Neural progenitor cell (in vitro differentiated cells): ENCODE measurements around the gene ANKK1. TPM values are rescaled to one million over a fixed set of nuclear protein-coding genes. Genes with fewer than 3 reads are reported as not detected.

ENCODE experiments used
- DNase-seq: peaks from one replicate; pipeline ENCODE4 v3.0.0-alpha.2; 2016; ENCODE audit warnings: low spot score
- H2AFZ ChIP-seq: fragments of 200-600 bp; sonication (generic); replicated peaks from 2 replicates; pipeline ENCODE4 v1.6.1; 2016; ENCODE audit warnings: antibody characterized with exemption
- H3F3A ChIP-seq: fragments of 200-600 bp; sonication (generic); 2 replicates; pipeline ENCODE4 v1.6.1; 2016; ENCODE audit warnings: antibody characterized with exemption, low read depth
- H3K27ac ChIP-seq: fragments of 200-600 bp; sonication (generic); 2 replicates; pipeline ENCODE4 v1.5.1; 2016; ENCODE audit warnings: mild to moderate bottlenecking
- H3K27me3 ChIP-seq: fragments of 200-600 bp; sonication (generic); 2 replicates; pipeline ENCODE4 v1.6.1; 2016; ENCODE audit warnings: mild to moderate bottlenecking, moderate library complexity
- H3K36me3 ChIP-seq: fragments of 200-600 bp; sonication (generic); 2 replicates; pipeline ENCODE4 v1.5.1; 2016
- H3K4me1 ChIP-seq: fragments of 200-600 bp; sonication (generic); 2 replicates; pipeline ENCODE4 v1.6.1; 2016; ENCODE audit warnings: mixed run types
- H3K4me2 ChIP-seq: fragments of 200-600 bp; sonication (generic); 2 replicates; pipeline ENCODE4 v1.6.1; 2016
- H3K4me3 ChIP-seq: fragments of 200-600 bp; sonication (generic); 2 replicates; pipeline ENCODE4 v1.5.1; 2016
- H3K79me2 ChIP-seq: fragments of 200-600 bp; sonication (generic); 2 replicates; pipeline ENCODE4 v1.6.1; 2016; ENCODE audit warnings: low read depth
- H3K9ac ChIP-seq: fragments of 200-600 bp; sonication (generic); 2 replicates; pipeline ENCODE4 v1.6.1; 2016
- H3K9me3 ChIP-seq: fragments of 200-600 bp; sonication (generic); 2 replicates; pipeline ENCODE4 v1.5.1; 2016; ENCODE audit warnings: low read depth
- H4K20me1 ChIP-seq: fragments of 200-600 bp; sonication (generic); 2 replicates; pipeline ENCODE4 v1.6.1; 2016; ENCODE audit warnings: low read depth
- H3K27ac Mint-ChIP-seq: 3 replicates; pipeline ENCODE4 v1.8.0; 2021; ENCODE audit warnings: mixed read lengths
- H3K27me3 Mint-ChIP-seq: 2 replicates; pipeline ENCODE4 v1.8.0; 2022; ENCODE audit warnings: low read depth, mild to moderate bottlenecking, inconsistent platforms, moderate library complexity, mixed read lengths; ENCODE audit not compliant: insufficient read depth
- H3K36me3 Mint-ChIP-seq: 3 replicates; pipeline ENCODE4 v1.8.0; 2021; ENCODE audit warnings: mixed read lengths
- H3K4me1 Mint-ChIP-seq: 3 replicates; pipeline ENCODE4 v1.8.0; 2021; ENCODE audit warnings: mixed read lengths
- H3K4me3 Mint-ChIP-seq: 3 replicates; pipeline ENCODE4 v1.8.0; 2021; ENCODE audit warnings: mild to moderate bottlenecking, moderate library complexity, mixed read lengths
- H3K9me3 Mint-ChIP-seq: 3 replicates; pipeline ENCODE4 v1.8.0; 2020; ENCODE audit warnings: mixed read lengths
- EZH2 ChIP-seq: fragments of 200-600 bp; sonication (generic); IDR thresholded peaks from 2 replicates; pipeline ENCODE4 v1.6.1; 2017; ENCODE audit warnings: antibody characterized with exemption, mild to moderate bottlenecking, moderate library complexity
- EZH2phosphoT487 ChIP-seq: fragments of 200-600 bp; sonication (generic); IDR thresholded peaks from 2 replicates; pipeline ENCODE4 v1.6.1; 2017; ENCODE audit warnings: antibody characterized with exemption
- total RNA-seq: library from RNA; depleted of rRNA; stranded (reverse); fragments of >200 nt; gene quantifications from 2 replicates; pipeline ENCODE4 v1.2.3, GENCODE V29; 2015; ENCODE audit warnings: low replicate concordance
- TF ChIP-seq, protein P1 (sequence below): fragments of 200-600 bp; sonication (generic); IDR thresholded peaks from 2 replicates; pipeline ENCODE4 v1.5.1; 2017; ENCODE audit warnings: antibody characterized with exemption, mild to moderate bottlenecking

Gene ANKK1
- total RNA-seq, 1 donor from 2014 or later = not detected

DNA sequence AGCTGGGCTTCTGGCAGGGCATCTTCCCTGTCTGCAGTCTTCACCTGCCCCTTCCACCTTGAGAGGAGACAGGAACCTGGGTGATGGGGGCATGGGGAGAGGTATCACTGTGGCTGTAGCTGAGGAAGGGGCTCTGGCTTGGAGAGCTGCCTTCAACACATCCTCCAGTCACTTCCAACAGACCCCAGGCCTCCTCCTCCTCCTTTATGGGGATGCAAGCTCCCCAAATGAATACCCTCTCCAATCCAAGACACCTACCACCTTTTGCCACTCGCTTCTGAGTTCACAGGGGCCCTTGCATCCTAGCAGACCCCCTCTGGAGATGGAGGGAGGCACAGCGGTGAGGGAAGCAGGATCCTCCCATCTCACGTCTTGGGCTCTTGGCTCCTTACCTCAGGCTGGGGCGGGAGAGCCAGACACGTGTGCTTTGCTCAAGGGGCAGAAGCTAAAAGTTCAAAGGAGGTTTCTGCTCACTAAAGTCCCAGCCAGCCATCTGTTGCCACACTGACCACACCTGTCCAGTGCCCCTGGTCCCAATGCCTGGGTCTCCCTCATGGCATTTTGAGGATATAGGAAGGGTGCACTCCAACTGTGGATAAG lies 13.2 kb downstream of the ANKK1 start:
- H3K27ac ChIP-seq = no peak overlapping the region
- no peak overlapping the region for H3K27ac Mint-ChIP-seq
- H3K4me3 Mint-ChIP-seq = no peak overlapping the region
- H3K36me3 ChIP-seq = no peaks in the 10 kb centered on the region
- TF ChIP-seq EZH2phosphoT487 (no peak), EZH2 (no peak)
- TF ChIP-seq, protein P1, sequence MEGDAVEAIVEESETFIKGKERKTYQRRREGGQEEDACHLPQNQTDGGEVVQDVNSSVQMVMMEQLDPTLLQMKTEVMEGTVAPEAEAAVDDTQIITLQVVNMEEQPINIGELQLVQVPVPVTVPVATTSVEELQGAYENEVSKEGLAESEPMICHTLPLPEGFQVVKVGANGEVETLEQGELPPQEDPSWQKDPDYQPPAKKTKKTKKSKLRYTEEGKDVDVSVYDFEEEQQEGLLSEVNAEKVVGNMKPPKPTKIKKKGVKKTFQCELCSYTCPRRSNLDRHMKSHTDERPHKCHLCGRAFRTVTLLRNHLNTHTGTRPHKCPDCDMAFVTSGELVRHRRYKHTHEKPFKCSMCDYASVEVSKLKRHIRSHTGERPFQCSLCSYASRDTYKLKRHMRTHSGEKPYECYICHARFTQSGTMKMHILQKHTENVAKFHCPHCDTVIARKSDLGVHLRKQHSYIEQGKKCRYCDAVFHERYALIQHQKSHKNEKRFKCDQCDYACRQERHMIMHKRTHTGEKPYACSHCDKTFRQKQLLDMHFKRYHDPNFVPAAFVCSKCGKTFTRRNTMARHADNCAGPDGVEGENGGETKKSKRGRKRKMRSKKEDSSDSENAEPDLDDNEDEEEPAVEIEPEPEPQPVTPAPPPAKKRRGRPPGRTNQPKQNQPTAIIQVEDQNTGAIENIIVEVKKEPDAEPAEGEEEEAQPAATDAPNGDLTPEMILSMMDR = no peak
- no peaks in the 10 kb centered on the region for H4K20me1 ChIP-seq
- no peak overlapping the region for H2AFZ ChIP-seq
- no peaks in the 10 kb centered on the region for H3K79me2 ChIP-seq
- no peaks in the 10 kb centered on the region for H3K36me3 Mint-ChIP-seq
- no peaks in the 10 kb centered on the region for H3K4me1 ChIP-seq
- H3K9me3 Mint-ChIP-seq = no peaks in the 10 kb centered on the region
- H3K9me3 ChIP-seq = no peaks in the 10 kb centered on the region
- DNase-seq = no peak
- H3K4me3 ChIP-seq = no peak overlapping the region
- H3K27me3 Mint-ChIP-seq = peaks cover 14% of the 10 kb centered on the region
- no peaks in the 10 kb centered on the region for H3F3A ChIP-seq
- no peak overlapping the region for H3K4me2 ChIP-seq
- no peaks in the 10 kb centered on the region for H3K27me3 ChIP-seq
- H3K4me1 Mint-ChIP-seq = no peaks in the 10 kb centered on the region
- no peak overlapping the region for H3K9ac ChIP-seq

DNA sequence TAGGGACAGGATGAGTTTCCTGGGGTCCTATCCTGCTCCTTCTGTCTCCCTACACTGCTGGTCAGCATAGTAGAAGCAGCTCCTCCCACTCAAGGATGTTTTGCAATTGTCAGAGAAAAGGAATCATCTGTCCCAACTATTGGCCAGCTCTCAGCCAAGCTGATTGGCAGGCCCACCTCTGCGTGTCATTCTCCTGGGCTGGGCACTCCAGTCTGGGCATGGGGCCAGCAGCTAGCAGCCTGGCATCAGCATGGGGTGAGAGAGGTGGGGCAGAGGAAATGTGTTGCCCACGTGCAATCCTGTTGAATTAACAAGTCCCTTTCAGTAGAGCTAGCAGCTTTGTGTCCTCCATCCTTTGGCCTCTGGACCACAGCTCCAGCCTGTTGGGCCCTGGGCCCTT lies 14.1 kb downstream of the ANKK1 start:
- peaks cover 15% of the 10 kb centered on the region for H3K27me3 Mint-ChIP-seq
- H3K36me3 Mint-ChIP-seq = no peaks in the 10 kb centered on the region

DNA sequence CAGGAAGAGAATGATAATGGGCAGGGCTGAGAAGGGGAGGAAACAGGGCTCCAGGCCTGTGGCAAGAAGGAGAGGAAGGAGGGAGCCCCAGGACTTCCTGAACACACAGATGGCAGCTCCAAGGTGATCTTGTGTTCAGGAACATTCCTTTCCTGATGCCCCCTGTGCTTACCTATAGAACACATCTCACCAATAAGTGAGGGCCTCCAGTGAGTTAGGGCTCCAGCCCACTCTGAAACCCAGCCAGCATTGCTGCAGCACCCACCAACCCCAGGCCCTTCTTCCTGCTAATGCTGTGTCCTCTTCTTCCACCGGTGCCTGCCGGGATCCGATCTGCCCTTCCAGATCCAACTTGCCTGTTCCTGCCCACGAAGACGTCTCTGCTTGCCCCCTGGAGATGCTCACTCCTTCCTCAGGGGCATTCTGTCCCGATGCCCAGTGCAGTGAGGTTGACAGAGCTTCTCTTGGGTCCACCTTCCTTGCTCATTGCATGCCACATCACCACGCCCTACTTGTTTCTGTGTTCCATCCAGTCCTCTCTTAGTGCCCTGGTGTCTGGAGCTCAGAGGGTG lies 17.4 kb downstream of the ANKK1 start:
- DNase-seq = no peak
- Histone ChIP-seq H3K4me2 (no peak overlapping the region), H3K27me3 (no peaks in the 10 kb centered on the region), H3F3A (no peaks in the 10 kb centered on the region), H3K9ac (no peak overlapping the region), H3K4me3 (no peak overlapping the region), H3K79me2 (no peaks in the 10 kb centered on the region), H3K4me1 (no peaks in the 10 kb centered on the region), H3K9me3 (no peaks in the 10 kb centered on the region), H2AFZ (no peak overlapping the region), H3K36me3 (no peaks in the 10 kb centered on the region), H4K20me1 (no peaks in the 10 kb centered on the region), H3K27ac (no peak overlapping the region)
- Mint-ChIP-seq H3K27me3 (peaks cover 18% of the 10 kb centered on the region), H3K9me3 (no peaks in the 10 kb centered on the region), H3K4me1 (no peaks in the 10 kb centered on the region), H3K4me3 (no peak overlapping the region), H3K36me3 (no peaks in the 10 kb centered on the region), H3K27ac (peak overlapping the region; percentile 68)
- no peak for TF ChIP-seq EZH2phosphoT487
- TF ChIP-seq, protein P1 = no peak
- no peak for TF ChIP-seq EZH2

More for the DNA sequence above, 14.1 kb downstream of the ANKK1 start:
- Histone ChIP-seq H3F3A (no peaks in the 10 kb centered on the region), H3K36me3 (no peaks in the 10 kb centered on the region), H3K4me2 (no peak overlapping the region), H3K4me1 (no peaks in the 10 kb centered on the region), H3K79me2 (no peaks in the 10 kb centered on the region), H4K20me1 (no peaks in the 10 kb centered on the region), H3K27ac (no peak overlapping the region), H2AFZ (no peak overlapping the region), H3K4me3 (no peak overlapping the region), H3K9me3 (no peaks in the 10 kb centered on the region), H3K9ac (no peak overlapping the region), H3K27me3 (no peaks in the 10 kb centered on the region)
- Mint-ChIP-seq H3K27ac (no peak overlapping the region), H3K4me3 (no peak overlapping the region), H3K4me1 (no peaks in the 10 kb centered on the region), H3K9me3 (no peaks in the 10 kb centered on the region)
- DNase-seq = no peak
- TF ChIP-seq, protein P1 = no peak
- TF ChIP-seq EZH2phosphoT487 (no peak), EZH2 (no peak)
